Motor neuron (in vitro differentiated cells): ENCODE measurements around the gene CRHBP. TPM values are rescaled to one million over a fixed set of nuclear protein-coding genes. Genes with fewer than 3 reads are reported as not detected.

Source experiments
- ATAC-seq, 8 experiments: fragments of 200-7000 bp; cut with Tn5 transposase; replicated peaks in 6 of 8; 2 replicates each; pipeline ENCODE4 v1.8.0; 2021; ENCODE audit warnings: mild to moderate bottlenecking in 8 of 8, moderate library complexity in 8 of 8
- H3K27ac ChIP-seq, 2 donors: fragments of 250-450 bp; sonication (Bioruptor Pico); 2 replicates each; pipeline ENCODE4 v1.9.0; 2021; ENCODE audit warnings: antibody characterized with exemption in 2 of 2, mild to moderate bottlenecking in 2 of 2, moderate library complexity in 1 of 2
- H3K4me1 ChIP-seq, 2 donors: fragments of 250-450 bp; sonication (Bioruptor Pico); replicated peaks in 1 of 2; 2 replicates each; pipeline ENCODE4 v1.6.1; 2021; ENCODE audit warnings: antibody characterized with exemption in 2 of 2, mild to moderate bottlenecking in 2 of 2, moderate library complexity in 1 of 2
- H3K4me3 ChIP-seq, 5 donors: fragments of 250-450 bp; sonication (Bioruptor Pico); 2 replicates each; pipeline ENCODE4 v1.9.0; 2021; ENCODE audit warnings: antibody characterized with exemption in 5 of 5, mild to moderate bottlenecking in 5 of 5, moderate library complexity in 4 of 5
- WGBS, 10 experiments: fragments of 450-650 bp; shearing (Covaris generic); methylation state at CpG; one replicate each; pipeline ENCODE4 v1.0.0; 2022; 5-methylcytosine and 5-hydroxymethylcytosine counted together
- in situ Hi-C, 9 experiments: fragments of 400-800 bp; cut with MboI; loops; one replicate each; pipeline ENCODE4 v1.15.0; 2021; ENCODE audit warnings: low sequenced_read_pairs in 9 of 9, low pct_unique_long_range_greater_than_20kb in 2 of 9; ENCODE audit not compliant: unreplicated experiment in 9 of 9
- total RNA-seq, 8 experiments: library from RNA; unstranded; fragments of 300-600 nt; gene quantifications; 2 replicates each; pipeline versions ENCODE4 v1.2.3 to v1.2.4, GENCODE V29; 2022

Gene CRHBP
- total RNA-seq, 8 experiments from 2014 or later = 0.25 to 2.4 (median 0.38) TPM; not detected in 1

DNA sequence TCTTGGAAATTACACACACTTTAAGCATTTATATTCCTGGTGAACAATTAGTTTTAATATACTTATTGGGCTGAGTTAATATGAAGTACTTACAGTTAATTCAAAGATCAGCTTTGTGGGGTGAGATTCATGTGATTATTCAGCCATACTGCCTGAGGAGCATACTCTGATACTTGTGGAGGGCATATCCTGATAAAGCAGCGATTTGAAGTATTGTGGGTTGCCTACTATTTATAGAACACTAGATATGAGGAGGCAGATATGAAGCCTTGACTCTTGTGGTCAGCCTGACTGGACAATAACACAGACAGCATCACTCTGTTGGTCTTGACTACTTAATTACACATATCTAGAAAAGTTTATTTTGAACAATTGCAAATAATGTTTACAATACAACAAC lies 50.4 kb downstream of the CRHBP start:
- H3K4me3 ChIP-seq = no peak overlapping the region
- H3K27ac ChIP-seq = no peak overlapping the region
- in situ Hi-C loops = loop anchor here in 1 of 9 experiments (25.0 kb wide), 1 partner anchor 141 kb away; the partner anchor contains the start of gene S100Z
- H3K4me1 ChIP-seq = no peaks in the 10 kb centered on the region
- WGBS, 10 experiments = 29 to 100% (median 38%) methylated on average over 1 of the region's 1 CpG; no CpG with 5 or more reads in 5 of the 10 experiments
- no peak for ATAC-seq

DNA sequence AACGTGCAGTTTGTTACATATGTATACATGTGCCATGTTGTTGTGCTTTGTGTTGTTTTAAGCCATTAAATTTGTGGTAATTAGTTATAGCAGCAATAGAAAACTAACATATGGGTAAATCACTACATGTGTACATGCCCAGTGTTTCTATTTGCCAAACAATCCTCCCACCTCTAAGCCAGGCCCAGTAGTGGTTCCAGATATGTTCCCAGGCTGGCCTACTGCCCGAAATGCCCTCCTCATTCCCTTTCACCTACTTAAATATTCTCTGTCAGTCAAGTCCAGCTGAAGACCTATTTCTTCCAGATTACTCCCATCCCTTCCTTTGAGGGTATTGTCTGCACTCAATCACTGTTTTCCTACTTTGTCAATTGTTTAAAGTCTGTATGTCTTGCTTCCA lies 53.3 kb downstream of the CRHBP start:
- no peak for ATAC-seq
- no peaks in the 10 kb centered on the region for H3K4me1 ChIP-seq
- no peak overlapping the region for H3K27ac ChIP-seq
- no peak overlapping the region for H3K4me3 ChIP-seq
- in situ Hi-C loops = loop anchor here in 1 of 9 experiments (25.0 kb wide), 1 partner anchor 144 kb away; the partner anchor contains the start of gene S100Z
- 0 to 86% (median 62%) methylated on average over 1 to 2 of the region's 2 CpGs for WGBS, 10 experiments

DNA sequence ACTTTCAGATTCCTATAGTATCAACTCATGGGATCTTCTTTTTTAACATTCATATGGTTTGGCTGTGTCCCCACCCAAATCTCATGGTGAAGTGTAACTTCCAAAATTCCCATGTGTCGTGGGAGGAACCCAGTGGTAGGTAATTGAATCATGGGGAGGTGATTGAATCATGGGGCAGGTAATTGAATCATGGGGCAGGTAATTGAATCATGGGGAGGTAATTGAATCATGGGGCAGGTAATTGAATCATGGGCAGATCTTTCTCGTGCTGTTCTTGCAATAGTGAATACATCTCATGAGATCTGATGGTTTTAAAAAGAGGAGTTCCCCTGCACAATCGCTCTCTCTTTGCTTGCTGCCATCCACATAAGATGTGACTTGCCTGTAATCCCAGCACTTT lies 55.6 kb downstream of the CRHBP start:
- no peak overlapping the region for H3K4me3 ChIP-seq
- H3K4me1 ChIP-seq = no peaks in the 10 kb centered on the region
- ATAC-seq = peak in 1 of 8 experiments; percentile 49
- H3K27ac ChIP-seq = no peak overlapping the region
- in situ Hi-C loops = loop anchor here in 1 of 9 experiments (25.0 kb wide), 1 partner anchor 146 kb away; the partner anchor contains the start of gene S100Z
- WGBS, 10 experiments = 0 to 71% (median 40%) methylated on average over 1 to 2 of the region's 3 CpGs; no CpG with 5 or more reads in 3 of the 10 experiments

DNA sequence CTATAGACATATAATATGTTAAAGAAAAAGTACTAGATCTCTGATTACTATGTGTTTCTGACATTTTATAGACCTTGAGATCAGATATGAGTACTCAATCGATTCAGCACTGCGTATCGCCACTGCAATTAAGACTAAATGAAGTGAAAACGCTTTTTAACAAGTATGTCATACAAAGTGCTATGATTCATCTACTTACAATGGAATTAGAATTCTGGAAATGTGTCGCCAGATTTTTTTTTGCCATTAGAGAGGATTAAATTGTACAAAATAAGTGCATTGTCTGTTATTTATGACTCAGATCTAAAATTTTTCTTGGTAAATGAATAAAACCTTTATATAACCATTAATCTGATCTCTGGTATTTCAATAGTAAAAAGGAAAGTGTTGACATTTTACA lies 57.4 kb downstream of the CRHBP start:
- peak in 3 of 8 experiments; percentile 48 to 60 (median 50) for ATAC-seq
- WGBS, 10 experiments = 57 to 93% (median 79%) methylated on average over 1 to 5 of the region's 5 CpGs
- H3K27ac ChIP-seq = no peak overlapping the region
- H3K4me1 ChIP-seq = no peaks in the 10 kb centered on the region
- in situ Hi-C loops = loop anchor here in 3 of 9 experiments (10.0 to 25.0 kb wide), 2 partner anchors 135 to 148 kb away; partner anchors contain the start of gene S100Z (in 1 of the 3)
- no peak overlapping the region for H3K4me3 ChIP-seq

DNA sequence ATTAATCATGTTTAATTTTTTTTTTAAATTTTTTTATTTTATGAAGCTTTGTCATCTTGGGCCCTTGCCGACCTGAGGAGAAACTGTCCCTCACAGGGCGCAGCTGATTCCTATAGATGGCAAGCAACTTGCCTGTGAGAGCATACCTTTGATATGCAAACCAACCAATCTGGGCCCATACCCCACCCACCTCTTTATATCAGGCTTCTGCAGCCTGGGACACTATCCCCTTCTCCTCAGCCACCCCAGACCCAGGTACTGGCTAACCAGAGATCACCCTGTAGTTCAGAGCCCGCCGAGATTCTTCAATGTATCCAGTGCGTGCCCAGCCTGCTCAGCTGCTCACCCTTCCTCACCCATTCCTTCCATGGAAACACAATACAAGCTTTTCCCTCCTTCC lies 58.7 kb downstream of the CRHBP start:
- no peak overlapping the region for H3K27ac ChIP-seq
- H3K4me3 ChIP-seq = no peak overlapping the region
- in situ Hi-C loops = loop anchor here in 3 of 9 experiments (10.0 to 25.0 kb wide), 2 partner anchors 137 to 149 kb away; partner anchors contain the start of gene S100Z (in 1 of the 3)
- 23 to 70% (median 59%) methylated on average over 2 to 4 of the region's 5 CpGs; no CpG with 5 or more reads in 2 of the 10 experiments for WGBS, 10 experiments
- H3K4me1 ChIP-seq = no peaks in the 10 kb centered on the region
- ATAC-seq = no peak

DNA sequence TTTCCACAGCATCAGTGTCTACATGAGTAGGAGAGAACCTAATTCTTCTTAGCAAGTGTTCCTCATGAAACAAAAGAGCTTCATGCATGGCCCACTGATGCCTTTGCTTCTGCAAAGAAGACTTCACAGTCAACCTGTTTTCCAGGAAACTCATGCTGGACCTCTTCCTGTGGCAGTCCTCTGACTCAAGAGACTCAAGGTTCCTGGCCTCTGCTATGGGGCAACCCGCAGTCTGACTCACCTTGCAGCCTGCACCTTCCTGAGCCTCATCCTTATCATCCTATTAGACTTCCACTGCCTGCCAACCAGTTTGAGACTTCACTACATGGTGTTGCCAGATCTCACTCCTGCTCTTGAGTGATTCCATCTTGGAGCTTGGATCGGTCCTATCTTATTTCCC lies 59.8 kb downstream of the CRHBP start:
- Histone ChIP-seq H3K27ac (no peak overlapping the region), H3K4me1 (no peaks in the 10 kb centered on the region), H3K4me3 (no peak overlapping the region)
- WGBS, 10 experiments = 33 to 94% (median 83%) methylated on average over 1 to 2 of the region's 2 CpGs; no CpG with 5 or more reads in 5 of the 10 experiments
- no peak for ATAC-seq
- in situ Hi-C loops = loop anchor here in 3 of 9 experiments (10.0 to 25.0 kb wide), 2 partner anchors 138 to 150 kb away; partner anchors contain the start of gene S100Z (in 1 of the 3)

DNA sequence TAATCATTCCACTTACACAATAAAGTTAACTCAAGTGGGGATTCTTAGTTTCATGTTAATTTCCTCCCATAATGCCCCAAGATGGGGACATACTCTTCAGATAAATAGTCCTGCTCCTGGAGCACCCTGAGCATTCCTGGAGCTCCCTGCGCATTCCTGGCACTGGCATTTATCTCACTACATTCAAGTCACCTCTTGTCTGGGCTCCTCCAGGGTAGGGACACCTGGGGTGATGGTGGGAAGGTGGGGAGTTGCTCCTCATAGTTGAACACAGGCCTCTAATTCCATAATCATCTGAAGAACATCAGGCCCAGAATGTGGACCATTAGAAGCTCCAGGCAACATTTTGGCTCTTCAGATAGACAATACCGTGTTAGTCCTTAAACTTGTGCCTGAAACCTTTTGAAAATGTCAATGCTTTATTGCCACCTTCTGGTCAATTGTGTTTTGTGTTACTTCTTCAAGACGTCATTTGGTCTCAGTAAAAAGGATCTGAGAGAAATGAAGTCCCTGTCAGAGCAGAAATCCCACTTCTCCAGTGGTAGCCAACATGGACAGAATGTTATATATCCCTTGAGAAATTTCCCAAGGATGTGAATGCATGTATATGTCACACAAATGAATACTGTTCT lies 63.2 kb downstream of the CRHBP start:
- H3K4me1 ChIP-seq = no peaks in the 10 kb centered on the region
- no peak overlapping the region for H3K27ac ChIP-seq
- in situ Hi-C loops = loop anchor here in 3 of 9 experiments (10.0 to 25.0 kb wide), 2 partner anchors 141 to 154 kb away; partner anchors contain the start of gene S100Z (in 1 of the 3)
- 0 to 60% (median 39%) methylated on average over 1 to 3 of the region's 3 CpGs; no CpG with 5 or more reads in 1 of the 10 experiments for WGBS, 10 experiments
- no peak overlapping the region for H3K4me3 ChIP-seq
- ATAC-seq = peak in 4 of 8 experiments; percentile 46 to 70 (median 56)

DNA sequence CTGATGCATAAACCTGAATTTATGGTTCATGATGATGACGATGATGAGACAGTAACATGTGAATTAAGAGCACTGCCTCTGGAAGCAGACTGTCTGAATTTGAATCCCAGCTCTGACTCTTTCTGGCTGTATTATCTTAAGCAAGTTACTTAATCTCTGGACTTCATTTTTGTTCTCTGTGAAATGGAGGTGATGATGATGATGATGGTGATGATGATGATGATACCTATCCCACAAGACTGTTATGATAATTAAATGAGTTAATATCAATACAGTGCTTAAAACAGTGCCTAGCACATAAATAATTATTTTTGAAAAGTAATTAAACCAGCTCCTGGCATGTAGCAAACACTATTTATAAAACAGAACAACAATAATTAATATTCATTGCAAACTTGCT lies 64.1 kb downstream of the CRHBP start:
- no peak overlapping the region for H3K27ac ChIP-seq
- ATAC-seq = no peak
- whole genome bisulfite sequencing, 10 experiments = 29 to 100% (median 80%) methylated on average over 1 of the region's 1 CpG; no CpG with 5 or more reads in 4 of the 10 experiments
- in situ Hi-C loops = loop anchor here in 3 of 9 experiments (10.0 to 25.0 kb wide), 2 partner anchors 142 to 155 kb away; partner anchors contain the start of gene S100Z (in 1 of the 3)
- H3K4me3 ChIP-seq = no peak overlapping the region
- H3K4me1 ChIP-seq = no peaks in the 10 kb centered on the region

DNA sequence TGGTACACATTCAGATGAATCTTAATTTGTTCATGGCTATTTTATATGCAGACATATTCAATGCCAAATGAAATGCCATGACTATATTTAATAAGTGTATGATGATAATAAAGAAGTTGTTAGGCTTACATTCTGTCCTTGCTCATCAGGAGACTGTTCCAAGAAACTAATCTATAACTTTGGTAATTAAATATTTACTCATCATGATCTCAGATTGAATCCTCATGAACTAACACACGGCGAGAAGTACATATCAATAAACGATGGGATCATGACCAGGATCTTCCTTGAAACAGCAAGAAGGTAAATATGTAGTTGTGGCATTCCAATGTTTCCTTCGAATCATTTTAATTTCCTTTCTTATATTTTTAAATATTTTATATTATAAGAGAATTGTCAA lies 64.8 kb downstream of the CRHBP start:
- Histone ChIP-seq H3K4me1 (no peaks in the 10 kb centered on the region), H3K4me3 (no peak overlapping the region), H3K27ac (no peak overlapping the region)
- in situ Hi-C loops = loop anchor here in 3 of 9 experiments (10.0 to 25.0 kb wide), 2 partner anchors 143 to 155 kb away; partner anchors contain the start of gene S100Z (in 1 of the 3)
- 0 to 74% (median 56%) methylated on average over 1 to 4 of the region's 4 CpGs; no CpG with 5 or more reads in 1 of the 10 experiments for WGBS, 10 experiments
- ATAC-seq = no peak

Other genes starting within 250 kb of the CRHBP start
- 10 to 100 TPM in 7 of 8 experiments, 1 to 10 TPM in 1; 3.2 to 71.8 (median 26.7) TPM for gene F2R, start 236.9 kb upstream of the CRHBP start, total RNA-seq
- gene F2RL1, start 134.0 kb upstream of the CRHBP start, total RNA-seq = 10 to 100 TPM in 1 of 8 experiments, 1 to 10 TPM in 4, under 1 TPM in 2, not detected in 1; 0.18 to 17.4 (median 3.0) TPM
- gene S100Z, start 103.0 kb upstream of the CRHBP start, total RNA-seq = under 1 TPM in 2 of 8 experiments, not detected in 6; 0.24 to 0.43 TPM
- gene AGGF1, start 77.4 kb downstream of the CRHBP start, total RNA-seq = 10 to 100 TPM; 10.4 to 24.8 (median 16.5) TPM
- gene ZBED3, start 134.2 kb downstream of the CRHBP start, total RNA-seq = 10 to 100 TPM in 1 of 8 experiments, 1 to 10 TPM in 7; 2.0 to 12.8 (median 4.1) TPM